Rectal smooth muscle tissue (tissue), 1 donor: ENCODE measurements around the gene CC2D2B.

Source experiments
- H3K27ac ChIP-seq: one replicate; pipeline ENCODE4 v1.7.0; 2013; ENCODE audit warnings: low read depth, low read length, inconsistent platforms
- H3K27me3 ChIP-seq: one replicate; pipeline ENCODE4 v1.7.0; 2013; ENCODE audit warnings: low read length; ENCODE audit not compliant: control insufficient read depth, insufficient read depth
- H3K36me3 ChIP-seq: one replicate; pipeline ENCODE4 v1.7.0; 2013; ENCODE audit warnings: low read length; ENCODE audit not compliant: control insufficient read depth, insufficient read depth
- H3K4me1 ChIP-seq: one replicate; pipeline ENCODE4 v1.7.0; 2013; ENCODE audit warnings: low read length; ENCODE audit not compliant: control insufficient read depth, insufficient read depth
- H3K4me3 ChIP-seq: one replicate; pipeline ENCODE4 v1.7.0; 2013; ENCODE audit warnings: low read length
- H3K9ac ChIP-seq: one replicate; pipeline ENCODE4 v1.7.0; 2013; ENCODE audit warnings: low read length

The CC2D2B gene

GRCh38 chr10:96077156-96077555, 169.4 kb downstream of the CC2D2B start:
- Histone ChIP-seq H3K27ac (no peak overlapping the region), H3K4me1 (no peaks in the 10 kb centered on the region), H3K9ac (no peak overlapping the region), H3K36me3 (no peaks in the 10 kb centered on the region), H3K27me3 (no peaks in the 10 kb centered on the region), H3K4me3 (no peak overlapping the region)

- Histone ChIP-seq H3K36me3 (no peaks in the 10 kb centered on the region), H3K27ac (no peak overlapping the region), H3K9ac (no peak overlapping the region), H3K27me3 (no peaks in the 10 kb centered on the region), H3K4me3 (no peak overlapping the region), H3K4me1 (no peaks in the 10 kb centered on the region)
These were observed 174.4 kb downstream of the CC2D2B start for GRCh38 chr10:96082153-96082552.
